Measurements from ENCODE around the gene CCDC127. TPM values are rescaled to one million over a fixed set of nuclear protein-coding genes. Genes with fewer than 3 reads are reported as not detected.

The CCDC127 gene
- total and polyA plus RNA-seq, 2 donors (not counting 3 experiments of a cell fraction or from before 2014, with no cell fraction given), result 3.4 to 6.3 TPM

GRCh38 chr5:190366-191035, 27.5 kb downstream of the CCDC127 start:
- no peaks in the 10 kb centered on the region for H3K4me1 ChIP-seq (ENCODE audit: control insufficient read depth, extremely low read depth, insufficient read depth, low read length)
- H4K20me1 ChIP-seq (replicated peaks; ENCODE audit: control insufficient read depth, extremely low read depth, insufficient read depth, low read length), result no peaks in the 10 kb centered on the region
- ChIA-PET POLR2A (no interaction called here), CTCF (interaction anchor here (1.2 to 1.3 kb wide), 2 partner anchors 17 to 256 kb away, joined by 3 to 5 read pairs; no protein-coding TSS in a partner anchor)
- TF ChIP-seq MYC (IDR thresholded peaks at IDR 0.05; ENCODE audit: low read depth, low read length), result no peak
- TF ChIP-seq, protein P1, sequence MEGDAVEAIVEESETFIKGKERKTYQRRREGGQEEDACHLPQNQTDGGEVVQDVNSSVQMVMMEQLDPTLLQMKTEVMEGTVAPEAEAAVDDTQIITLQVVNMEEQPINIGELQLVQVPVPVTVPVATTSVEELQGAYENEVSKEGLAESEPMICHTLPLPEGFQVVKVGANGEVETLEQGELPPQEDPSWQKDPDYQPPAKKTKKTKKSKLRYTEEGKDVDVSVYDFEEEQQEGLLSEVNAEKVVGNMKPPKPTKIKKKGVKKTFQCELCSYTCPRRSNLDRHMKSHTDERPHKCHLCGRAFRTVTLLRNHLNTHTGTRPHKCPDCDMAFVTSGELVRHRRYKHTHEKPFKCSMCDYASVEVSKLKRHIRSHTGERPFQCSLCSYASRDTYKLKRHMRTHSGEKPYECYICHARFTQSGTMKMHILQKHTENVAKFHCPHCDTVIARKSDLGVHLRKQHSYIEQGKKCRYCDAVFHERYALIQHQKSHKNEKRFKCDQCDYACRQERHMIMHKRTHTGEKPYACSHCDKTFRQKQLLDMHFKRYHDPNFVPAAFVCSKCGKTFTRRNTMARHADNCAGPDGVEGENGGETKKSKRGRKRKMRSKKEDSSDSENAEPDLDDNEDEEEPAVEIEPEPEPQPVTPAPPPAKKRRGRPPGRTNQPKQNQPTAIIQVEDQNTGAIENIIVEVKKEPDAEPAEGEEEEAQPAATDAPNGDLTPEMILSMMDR (IDR thresholded peaks at IDR 0.05; ENCODE audit: extremely low read depth in 1 of 2, insufficient read depth in 1 of 2, low read depth in 1 of 2, low read length in 2 of 2), result no peak
- no peak for TF ChIP-seq JUN (IDR thresholded peaks at IDR 0.05; ENCODE audit: borderline replicate concordance, insufficient read depth, insufficient read length, low read depth)
- TF ChIP-seq POLR2A (IDR thresholded peaks at IDR 0.05; ENCODE audit: low read depth, low read length), result no peak
- no peak for TF ChIP-seq FOS (IDR thresholded peaks at IDR 0.05; ENCODE audit: borderline replicate concordance, insufficient read depth, low read length)
- TF ChIP-seq GATA2 (IDR thresholded peaks at IDR 0.05; ENCODE audit: insufficient read depth, insufficient read length, low read depth, low read length), result no peak
- no peak for TF ChIP-seq POLR2AphosphoS5 (IDR thresholded peaks at IDR 0.05; ENCODE audit: insufficient read depth, low read depth, low read length)
- TF ChIP-seq EZH2 (IDR thresholded peaks at IDR 0.05; ENCODE audit: borderline replicate concordance, low read depth, low read length, severe bottlenecking), result no peak
- TF ChIP-seq, protein P2, sequence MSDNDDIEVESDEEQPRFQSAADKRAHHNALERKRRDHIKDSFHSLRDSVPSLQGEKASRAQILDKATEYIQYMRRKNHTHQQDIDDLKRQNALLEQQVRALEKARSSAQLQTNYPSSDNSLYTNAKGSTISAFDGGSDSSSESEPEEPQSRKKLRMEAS (IDR thresholded peaks at IDR 0.05; ENCODE audit: insufficient read depth, insufficient read length), result no peak
- DNase-seq (ENCODE audit: low read depth, low spot score), result no peak
- H3K4me3 ChIP-seq (replicated peaks in 1 of 3; ENCODE audit: insufficient read depth in 1 of 3, low read depth in 1 of 3, low read length in 3 of 3), result no peak overlapping the region
- H3K9me3 ChIP-seq (replicated peaks; ENCODE audit: control insufficient read depth, insufficient read depth, low read length), result no peaks in the 10 kb centered on the region
- H3K27ac ChIP-seq (ENCODE audit: insufficient read depth, low read depth, low read length), result no peak overlapping the region
- H3K9me1 ChIP-seq (replicated peaks; ENCODE audit: control insufficient read depth, extremely low read depth, insufficient read depth, low read length), result no peaks in the 10 kb centered on the region
- intact Hi-C loops (cut with micrococcal nuclease) (no loop called here), dilution Hi-C loops (cut with MboI; ENCODE audit: extremely low pct_ligation_motif_present, low sequenced_read_pairs) (no loop called here)
- H3K36me3 ChIP-seq (ENCODE audit: control insufficient read depth in 2 of 2, extremely low read depth in 1 of 2, insufficient read depth in 2 of 2, low read length in 2 of 2), result no peaks in the 10 kb centered on the region
- no peak overlapping the region for H3K9ac ChIP-seq (replicated peaks; ENCODE audit: extremely low read depth, insufficient read depth, low read length)
- H3K27me3 ChIP-seq (ENCODE audit: control insufficient read depth in 2 of 2, insufficient read depth in 2 of 2, low read length in 2 of 2), result peaks cover 3 to 8% of the 10 kb centered on the region in 2 experiments
- H3K79me2 ChIP-seq (ENCODE audit: control insufficient read depth, insufficient read depth, low read length), result no peaks in the 10 kb centered on the region
- no peak overlapping the region for H3K4me2 ChIP-seq (ENCODE audit: insufficient read depth, low read length)
- no peak for FAIRE-seq
- BruUV-seq (replicated peaks), result no TSS peak
- H2AFZ ChIP-seq (ENCODE audit: low read depth, low read length), result no peak overlapping the region

Data from endothelial cell of umbilical vein (primary cell).